ENCODE data around the gene CFAP119.

DNA sequence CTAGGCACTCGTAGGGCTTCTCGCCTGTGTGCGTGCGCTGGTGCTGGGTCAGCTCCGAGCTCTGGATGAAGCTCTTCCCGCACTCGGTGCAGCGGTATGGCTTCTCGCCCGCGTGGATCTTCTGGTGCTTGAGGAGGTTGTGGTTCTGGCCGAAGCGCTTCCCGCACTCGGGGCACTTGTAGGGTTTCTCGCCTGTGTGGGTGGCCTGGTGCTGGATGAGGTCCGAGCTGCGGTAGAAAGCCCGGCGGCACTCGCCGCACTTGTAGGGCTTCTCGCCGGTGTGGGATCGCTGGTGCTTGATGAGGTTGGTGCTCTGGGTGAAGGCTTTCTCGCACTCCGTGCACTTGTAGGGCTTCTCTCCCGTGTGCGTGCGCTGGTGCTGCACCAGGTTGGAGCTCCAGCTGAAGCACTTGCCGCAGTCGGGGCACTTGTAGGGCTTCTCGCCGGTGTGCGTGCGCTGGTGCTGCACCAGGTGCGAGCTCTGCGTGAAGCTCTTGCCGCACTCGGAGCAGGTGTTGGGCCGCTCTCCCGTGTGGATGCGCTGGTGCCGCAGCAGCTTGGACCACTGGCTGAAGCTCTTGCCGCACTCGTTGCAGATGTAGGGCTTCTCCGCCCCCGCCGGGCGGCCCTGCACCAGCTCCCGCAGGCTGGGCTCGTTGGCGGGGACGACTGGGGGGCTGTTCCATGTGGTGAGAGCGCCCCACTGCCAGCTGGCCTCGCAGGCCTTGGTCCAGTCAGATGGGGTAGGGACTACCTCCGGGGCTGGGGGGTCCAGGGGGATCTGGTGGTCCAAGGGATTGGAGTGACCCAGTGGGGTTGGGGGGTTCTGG is 21.6 kb upstream of the CFAP119 start:
- TF ChIP-seq, protein P1, sequence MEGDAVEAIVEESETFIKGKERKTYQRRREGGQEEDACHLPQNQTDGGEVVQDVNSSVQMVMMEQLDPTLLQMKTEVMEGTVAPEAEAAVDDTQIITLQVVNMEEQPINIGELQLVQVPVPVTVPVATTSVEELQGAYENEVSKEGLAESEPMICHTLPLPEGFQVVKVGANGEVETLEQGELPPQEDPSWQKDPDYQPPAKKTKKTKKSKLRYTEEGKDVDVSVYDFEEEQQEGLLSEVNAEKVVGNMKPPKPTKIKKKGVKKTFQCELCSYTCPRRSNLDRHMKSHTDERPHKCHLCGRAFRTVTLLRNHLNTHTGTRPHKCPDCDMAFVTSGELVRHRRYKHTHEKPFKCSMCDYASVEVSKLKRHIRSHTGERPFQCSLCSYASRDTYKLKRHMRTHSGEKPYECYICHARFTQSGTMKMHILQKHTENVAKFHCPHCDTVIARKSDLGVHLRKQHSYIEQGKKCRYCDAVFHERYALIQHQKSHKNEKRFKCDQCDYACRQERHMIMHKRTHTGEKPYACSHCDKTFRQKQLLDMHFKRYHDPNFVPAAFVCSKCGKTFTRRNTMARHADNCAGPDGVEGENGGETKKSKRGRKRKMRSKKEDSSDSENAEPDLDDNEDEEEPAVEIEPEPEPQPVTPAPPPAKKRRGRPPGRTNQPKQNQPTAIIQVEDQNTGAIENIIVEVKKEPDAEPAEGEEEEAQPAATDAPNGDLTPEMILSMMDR (IDR thresholded peaks at IDR 0.05): no peak
- TF ChIP-seq POLR2A (IDR thresholded peaks at IDR 0.05): no peak
- no peak for TF ChIP-seq EP300 (IDR thresholded peaks at IDR 0.05)

Data from stomach (tissue), 4 donors.